GM23338 (cell line): ENCODE results near the gene FNDC3A. TPM values are rescaled to one million over a fixed set of nuclear protein-coding genes. Genes with fewer than 3 reads are reported as not detected.

Source experiments
- ATAC-seq: fragments of 200-7000 bp; cut with Tn5 transposase; 3 replicates; pipeline ENCODE4 v1.9.1; 2020
- DNase-seq: peaks from one replicate; pipeline ENCODE4 v3.0.0-alpha.2; 2015; ENCODE audit warnings: low spot score
- H2AFZ ChIP-seq: fragments of 200-600 bp; sonication (generic); 2 replicates; pipeline ENCODE4 v1.8.0; 2016; ENCODE audit warnings: antibody characterized with exemption, mild to moderate bottlenecking, moderate library complexity
- H3F3A ChIP-seq: fragments of 200-600 bp; sonication (generic); replicated peaks from 2 replicates; pipeline ENCODE4 v1.8.0; 2017; ENCODE audit warnings: antibody characterized with exemption, mixed run types, low read depth
- H3K27ac ChIP-seq: fragments of 200-600 bp; sonication (generic); 2 replicates; pipeline ENCODE4 v1.6.1; 2016; ENCODE audit warnings: low read depth
- H3K27me3 ChIP-seq: fragments of 200-600 bp; sonication (generic); 2 replicates; pipeline ENCODE4 v1.8.0; 2016; ENCODE audit warnings: mild to moderate bottlenecking, mixed run types, moderate library complexity; ENCODE audit not compliant: insufficient read depth
- H3K36me3 ChIP-seq: fragments of 200-600 bp; sonication (generic); 2 replicates; pipeline ENCODE4 v1.8.0; 2016; ENCODE audit warnings: mild to moderate bottlenecking; ENCODE audit not compliant: insufficient read depth
- H3K4me1 ChIP-seq: fragments of 200-600 bp; sonication (generic); 2 replicates; pipeline ENCODE4 v1.8.0; 2016; ENCODE audit warnings: mild to moderate bottlenecking, moderate library complexity; ENCODE audit not compliant: insufficient read depth
- H3K4me2 ChIP-seq: fragments of 200-600 bp; sonication (generic); 2 replicates; pipeline ENCODE4 v1.7.1; 2017; ENCODE audit warnings: mixed run types
- H3K4me3 ChIP-seq: fragments of 200-600 bp; sonication (generic); 2 replicates; pipeline ENCODE4 v1.6.1; 2016; ENCODE audit warnings: mixed run types
- H3K79me2 ChIP-seq: fragments of 200-600 bp; sonication (generic); replicated peaks from 2 replicates; pipeline ENCODE4 v1.8.0; 2017; ENCODE audit warnings: mild to moderate bottlenecking; ENCODE audit not compliant: insufficient read depth
- H3K9me2 ChIP-seq: fragments of 200-600 bp; sonication (generic); 2 replicates; pipeline ENCODE4 v1.8.0; 2017; ENCODE audit not compliant: insufficient read depth
- H4K20me1 ChIP-seq: fragments of 200-600 bp; sonication (generic); replicated peaks from 2 replicates; pipeline ENCODE4 v1.8.0; 2017; ENCODE audit warnings: mild to moderate bottlenecking; ENCODE audit not compliant: insufficient read depth
- H3K27ac Mint-ChIP-seq: 2 replicates; pipeline ENCODE4 v1.8.0; 2020; ENCODE audit warnings: inconsistent platforms, mild to moderate bottlenecking, moderate library complexity, mixed read lengths
- H3K27me3 Mint-ChIP-seq: 3 replicates; pipeline ENCODE4 v1.8.0; 2022; ENCODE audit warnings: low read depth, mild to moderate bottlenecking, moderate library complexity, mixed read lengths, inconsistent platforms; ENCODE audit not compliant: insufficient read depth, poor library complexity
- H3K36me3 Mint-ChIP-seq: 3 replicates; pipeline ENCODE4 v1.8.0; 2021; ENCODE audit warnings: low read depth, mild to moderate bottlenecking, inconsistent platforms, moderate library complexity, mixed read lengths
- H3K4me1 Mint-ChIP-seq: 3 replicates; pipeline ENCODE4 v1.8.0; 2020; ENCODE audit warnings: mild to moderate bottlenecking, inconsistent platforms, mixed read lengths
- H3K4me3 Mint-ChIP-seq: 3 replicates; pipeline ENCODE4 v1.8.0; 2021; ENCODE audit warnings: moderate library complexity, mild to moderate bottlenecking, inconsistent platforms, mixed read lengths
- H3K9me3 Mint-ChIP-seq: 3 replicates; pipeline ENCODE4 v1.8.0; 2020; ENCODE audit warnings: moderate library complexity, mild to moderate bottlenecking, inconsistent platforms, mixed read lengths
- CREB1 ChIP-seq: fragments of 250-450 bp; sonication (Bioruptor Pico); IDR thresholded peaks from 2 replicates; pipeline ENCODE4 v1.5.0; 2020; ENCODE audit warnings: low read depth, mild to moderate bottlenecking, moderate library complexity
- EZH2phosphoT487 ChIP-seq: fragments of 200-600 bp; sonication (generic); IDR thresholded peaks from one replicate; pipeline ENCODE4 v1.8.1; 2018; ENCODE audit warnings: antibody characterized with exemption; ENCODE audit not compliant: unreplicated experiment
- JUNB ChIP-seq: IDR thresholded peaks from one replicate; pipeline ENCODE4 v1.6.1; 2016; ENCODE audit warnings: antibody characterized with exemption; ENCODE audit not compliant: unreplicated experiment
- POLR2AphosphoS5 ChIP-seq: IDR thresholded peaks from 2 replicates; pipeline ENCODE4 v1.6.1; 2016; ENCODE audit warnings: antibody characterized with exemption, low read depth
- ZNF331 ChIP-seq: fragments of 250-450 bp; sonication (Bioruptor Pico); IDR thresholded peaks from 2 replicates; pipeline ENCODE4 v1.5.0; 2020; ENCODE audit warnings: low read depth, mild to moderate bottlenecking, moderate library complexity
- ZNF462 ChIP-seq: fragments of 250-450 bp; sonication (Bioruptor Pico); IDR thresholded peaks from 2 replicates; pipeline ENCODE4 v1.5.0; 2020; ENCODE audit warnings: mild to moderate bottlenecking, moderate library complexity
- polyA plus RNA-seq: library from polyadenylated mRNA; unstranded; fragments of >200 nt; fragmentation: Nextera tagmentation; extraction: Ambion mirVana; gene quantifications from 2 replicates; pipeline ENCODE4 v1.2.1, GENCODE V29; 2016
- total RNA-seq: library from RNA; depleted of rRNA; stranded (reverse); fragments of >200 nt; shearing (Covaris generic); gene quantifications from 2 replicates; pipeline ENCODE4 v1.2.3, GENCODE V29; 2014

FNDC3A gene
- total and polyA plus RNA-seq, 2 experiments from 2014 or later, result 10.3 to 31.1 TPM

GRCh38 chr13:49071341-49071937, 95.7 kb downstream of the FNDC3A start:
- no peak for DNase-seq
- H3K4me3 ChIP-seq, result no peak overlapping the region
- Mint-ChIP-seq H3K4me3 (no peak overlapping the region), H3K9me3 (no peaks in the 10 kb centered on the region), H3K27ac (no peak overlapping the region), H3K36me3 (peaks cover 5% of the 10 kb centered on the region; the same call in 1 of the 3 replicates), H3K27me3 (no peaks in the 10 kb centered on the region), H3K4me1 (peaks cover 2% of the 10 kb centered on the region; the same call in 1 of the 3 replicates)
- TF ChIP-seq EZH2phosphoT487, result no peak
- TF ChIP-seq JUNB, result no peak
- TF ChIP-seq POLR2AphosphoS5, result no peak
- TF ChIP-seq ZNF462 (CRISPR knock-in tag), result no peak
- no peak for TF ChIP-seq ZNF331 (CRISPR knock-in tag)
- no peak for TF ChIP-seq CREB1 (CRISPR knock-in tag)
- no peaks in the 10 kb centered on the region for H3F3A ChIP-seq
- no peaks in the 10 kb centered on the region for H3K36me3 ChIP-seq
- H3K4me2 ChIP-seq, result no peak overlapping the region
- H2AFZ ChIP-seq, result no peak overlapping the region
- H3K27me3 ChIP-seq, result no peaks in the 10 kb centered on the region
- H4K20me1 ChIP-seq, result no peaks in the 10 kb centered on the region; the same call in 1 of the 2 replicates
- no peaks in the 10 kb centered on the region for H3K4me1 ChIP-seq
- no peaks in the 10 kb centered on the region for H3K9me2 ChIP-seq
- no peaks in the 10 kb centered on the region for H3K79me2 ChIP-seq
- ATAC-seq, result no peak
- H3K27ac ChIP-seq, result no peak overlapping the region
